ENCODE data around the gene FUOM. TPM values are rescaled to one million over a fixed set of nuclear protein-coding genes. Genes with fewer than 3 reads are reported as not detected.

Gene FUOM
- total and polyA plus RNA-seq, 2 of the 8 experiments (the other 6 are each of a cell fraction or from before 2014, with no cell fraction given): 22.0 to 30.4 TPM

- Histone ChIP-seq H4K5ac (ENCODE audit: insufficient read length, low read depth, low read length) (no peak overlapping the region), H2BK15ac (ENCODE audit: low read length) (no peak overlapping the region), H3K4me1 (replicated peaks in 1 of 4; ENCODE audit: control insufficient read depth in 3 of 4, insufficient read depth in 4 of 4, low read length in 3 of 4) (no peaks in the 10 kb centered on the region), H3K27me3 (replicated peaks in 1 of 4; ENCODE audit: control insufficient read depth in 3 of 4, extremely low read depth in 1 of 4, insufficient read depth in 3 of 4, low read length in 3 of 4) (no peaks in the 10 kb centered on the region; a peak in 1 of 7 replicates), H4K91ac (replicated peaks; ENCODE audit: insufficient read length, low read length) (no peak overlapping the region), H3K14ac (ENCODE audit: insufficient read length) (no peak overlapping the region), H3K4ac (replicated peaks; ENCODE audit: insufficient read length, low read depth, low read length) (no peak overlapping the region), H3K56ac (replicated peaks; ENCODE audit: insufficient read length, low read depth, low read length) (no peak overlapping the region), H2AK5ac (ENCODE audit: low read depth, low read length) (no peak overlapping the region), H3K23me2 (ENCODE audit: low read depth, low read length) (no peaks in the 10 kb centered on the region), H2BK12ac (ENCODE audit: low read depth, low read length) (no peak overlapping the region), H3K23ac (ENCODE audit: insufficient read length) (no peak overlapping the region), H3K79me2 (ENCODE audit: control insufficient read depth in 1 of 2, insufficient read depth in 2 of 2, low read length in 2 of 2) (no peaks in the 10 kb centered on the region), H3K79me1 (ENCODE audit: low read depth, low read length) (no peaks in the 10 kb centered on the region), H2AFZ (ENCODE audit: low read length) (no peak overlapping the region), H2BK20ac (ENCODE audit: low read length) (no peak overlapping the region), H3K4me2 (ENCODE audit: insufficient read depth in 1 of 2, low read depth in 2 of 2, low read length in 2 of 2) (no peak overlapping the region), H3K27ac (ENCODE audit: low read depth, low read length) (no peak overlapping the region), H4K8ac (ENCODE audit: extremely low read depth, insufficient read depth, low read length) (no peak overlapping the region), H3K36me3 (ENCODE audit: control insufficient read depth in 2 of 4, insufficient read depth in 4 of 4, low read length in 3 of 4) (peaks cover 25 to 62% (median 53%) of the 10 kb centered on the region in 4 experiments), H3K4me3 (ENCODE audit: extremely low read depth in 1 of 4, insufficient read depth in 2 of 4, low read depth in 3 of 4, low read length in 4 of 4) (no peak overlapping the region), H4K20me1 (replicated peaks in 1 of 2; ENCODE audit: control insufficient read depth in 1 of 2, insufficient read depth in 2 of 2, low read length in 2 of 2) (peaks cover 7 to 10% of the 10 kb centered on the region in 2 experiments), H2BK5ac (ENCODE audit: low read depth, low read length) (no peak overlapping the region), H3K9ac (replicated peaks in 1 of 4; ENCODE audit: extremely low read depth in 1 of 4, low read depth in 3 of 4, low read length in 3 of 4) (no peak overlapping the region), H2BK120ac (replicated peaks; ENCODE audit: low read depth, low read length) (no peak overlapping the region), H3K9me3 (ENCODE audit: insufficient read depth in 2 of 2, low read depth in 1 of 2, low read length in 1 of 2) (no peaks in the 10 kb centered on the region), H3K18ac (ENCODE audit: extremely low read depth, low read length) (no peak overlapping the region)
- WGBS, 2 experiments (ENCODE audit: extremely low coverage in 1 of 2, insufficient coverage in 1 of 2, insufficient read length in 1 of 2, insufficient replicate concordance in 2 of 2, low coverage in 1 of 2, low lambda C conversion rate in 2 of 2, missing lambda C conversion rate in 1 of 2): 87% methylated on average over 16 of the region's 17 CpGs; no CpG with 5 or more reads in 1 of the 2 experiments
- DNase-seq (ENCODE audit: low read depth in 1 of 2, low spot score in 2 of 2) (no peak), FAIRE-seq (no peak)
- POLR2A ChIA-PET (ENCODE audit: partially characterized antibody): interaction anchor here (1.1 kb wide), 1 partner anchor 34 kb away, joined by 3 read pairs; no protein-coding TSS in a partner anchor
- CTCF ChIA-PET (ENCODE audit: partially characterized antibody): no interaction called here
- TF ChIP-seq POU5F1 (IDR thresholded peaks at IDR 0.05; ENCODE audit: low read depth, low read length) (no peak), TAF1 (IDR thresholded peaks at IDR 0.05; ENCODE audit: low read depth, low read length) (no peak), NRF1 (IDR thresholded peaks at IDR 0.05; ENCODE audit: low read depth, low read length) (no peak), KDM4A (IDR thresholded peaks at IDR 0.05; ENCODE audit: low read depth, low read length, severe bottlenecking) (no peak), YY1 (IDR thresholded peaks at IDR 0.05; ENCODE audit: low read depth, low read length) (no peak), TEAD4 (IDR thresholded peaks at IDR 0.05; ENCODE audit: low read depth, low read length) (no peak), POLR2A (IDR thresholded peaks at IDR 0.05; ENCODE audit: control extremely low read depth in 1 of 2, low read depth in 2 of 2, low read length in 2 of 2) (no peak), SP1 (IDR thresholded peaks at IDR 0.05; ENCODE audit: low read depth, low read length) (no peak), GABPA (IDR thresholded peaks at IDR 0.05; ENCODE audit: borderline replicate concordance, insufficient read depth, low read length) (no peak), CHD1 (IDR thresholded peaks at IDR 0.05; ENCODE audit: low read depth, low read length) (no peak), PHF8 (conservative IDR thresholded peaks at IDR 0.05; ENCODE audit: low read depth, low read length) (no peak), EGR1 (IDR thresholded peaks at IDR 0.05; ENCODE audit: borderline replicate concordance, low read depth, low read length) (no peak), ASH2L (IDR thresholded peaks at IDR 0.05; ENCODE audit: low read length) (no peak)
- TF ChIP-seq, protein P1, sequence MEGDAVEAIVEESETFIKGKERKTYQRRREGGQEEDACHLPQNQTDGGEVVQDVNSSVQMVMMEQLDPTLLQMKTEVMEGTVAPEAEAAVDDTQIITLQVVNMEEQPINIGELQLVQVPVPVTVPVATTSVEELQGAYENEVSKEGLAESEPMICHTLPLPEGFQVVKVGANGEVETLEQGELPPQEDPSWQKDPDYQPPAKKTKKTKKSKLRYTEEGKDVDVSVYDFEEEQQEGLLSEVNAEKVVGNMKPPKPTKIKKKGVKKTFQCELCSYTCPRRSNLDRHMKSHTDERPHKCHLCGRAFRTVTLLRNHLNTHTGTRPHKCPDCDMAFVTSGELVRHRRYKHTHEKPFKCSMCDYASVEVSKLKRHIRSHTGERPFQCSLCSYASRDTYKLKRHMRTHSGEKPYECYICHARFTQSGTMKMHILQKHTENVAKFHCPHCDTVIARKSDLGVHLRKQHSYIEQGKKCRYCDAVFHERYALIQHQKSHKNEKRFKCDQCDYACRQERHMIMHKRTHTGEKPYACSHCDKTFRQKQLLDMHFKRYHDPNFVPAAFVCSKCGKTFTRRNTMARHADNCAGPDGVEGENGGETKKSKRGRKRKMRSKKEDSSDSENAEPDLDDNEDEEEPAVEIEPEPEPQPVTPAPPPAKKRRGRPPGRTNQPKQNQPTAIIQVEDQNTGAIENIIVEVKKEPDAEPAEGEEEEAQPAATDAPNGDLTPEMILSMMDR (IDR thresholded peaks at IDR 0.05; ENCODE audit: control extremely low read depth in 1 of 3, insufficient read depth in 1 of 3, low read depth in 1 of 3, low read length in 3 of 3): no peak
These were observed 8.3 kb upstream of the FUOM start for GRCh38 chr10:133366130-133366478.
